Measurements from ENCODE around the gene ADARB2. TPM values are rescaled to one million over a fixed set of nuclear protein-coding genes. Genes with fewer than 3 reads are reported as not detected.

ADARB2 gene
- total and polyA plus RNA-seq, 2 donors (not counting 1 experiment from before 2014, with no cell fraction given) = not detected

- TF ChIP-seq EZH2 (IDR thresholded peaks at IDR 0.05; ENCODE audit: low read length, missing control alignments) = no peak
- TF ChIP-seq, protein P1, sequence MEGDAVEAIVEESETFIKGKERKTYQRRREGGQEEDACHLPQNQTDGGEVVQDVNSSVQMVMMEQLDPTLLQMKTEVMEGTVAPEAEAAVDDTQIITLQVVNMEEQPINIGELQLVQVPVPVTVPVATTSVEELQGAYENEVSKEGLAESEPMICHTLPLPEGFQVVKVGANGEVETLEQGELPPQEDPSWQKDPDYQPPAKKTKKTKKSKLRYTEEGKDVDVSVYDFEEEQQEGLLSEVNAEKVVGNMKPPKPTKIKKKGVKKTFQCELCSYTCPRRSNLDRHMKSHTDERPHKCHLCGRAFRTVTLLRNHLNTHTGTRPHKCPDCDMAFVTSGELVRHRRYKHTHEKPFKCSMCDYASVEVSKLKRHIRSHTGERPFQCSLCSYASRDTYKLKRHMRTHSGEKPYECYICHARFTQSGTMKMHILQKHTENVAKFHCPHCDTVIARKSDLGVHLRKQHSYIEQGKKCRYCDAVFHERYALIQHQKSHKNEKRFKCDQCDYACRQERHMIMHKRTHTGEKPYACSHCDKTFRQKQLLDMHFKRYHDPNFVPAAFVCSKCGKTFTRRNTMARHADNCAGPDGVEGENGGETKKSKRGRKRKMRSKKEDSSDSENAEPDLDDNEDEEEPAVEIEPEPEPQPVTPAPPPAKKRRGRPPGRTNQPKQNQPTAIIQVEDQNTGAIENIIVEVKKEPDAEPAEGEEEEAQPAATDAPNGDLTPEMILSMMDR (conservative IDR thresholded peaks at IDR 0.05 in 1 of 2, IDR thresholded peaks at IDR 0.05 in 1 of 2; ENCODE audit: low read depth in 1 of 2, low read length in 2 of 2) = no peak
- Histone ChIP-seq H3K36me3 (ENCODE audit: control insufficient read depth, insufficient read depth, low read length) (no peaks in the 10 kb centered on the region), H3K4me1 (ENCODE audit: control insufficient read depth, extremely low read depth, insufficient read depth, low read length) (no peaks in the 10 kb centered on the region), H3K27ac (ENCODE audit: insufficient read depth, low read length) (no peak overlapping the region), H2AFZ (ENCODE audit: low read length) (no peak overlapping the region), H3K9ac (ENCODE audit: insufficient read depth, low read length) (no peak overlapping the region), H4K20me1 (ENCODE audit: control insufficient read depth, extremely low read depth, insufficient read depth, low read length) (no peaks in the 10 kb centered on the region), H3K4me3 (replicated peaks in 1 of 4; ENCODE audit: control extremely low read depth in 1 of 4, insufficient read depth in 1 of 4, low read depth in 3 of 4, low read length in 4 of 4) (no peak overlapping the region), H3K79me2 (ENCODE audit: control insufficient read depth, insufficient read depth, low read length) (no peaks in the 10 kb centered on the region), H3K9me3 (ENCODE audit: control insufficient read depth, insufficient read depth, low read depth, low read length) (no peaks in the 10 kb centered on the region), H3K4me2 (ENCODE audit: extremely low read depth, insufficient read depth, low read length) (no peak overlapping the region), H3K27me3 (ENCODE audit: control insufficient read depth, insufficient read depth, low read length) (no peaks in the 10 kb centered on the region)
- no peak for DNase-seq (ENCODE audit: low read depth in 2 of 2)
These were observed 583.4 kb downstream of the ADARB2 start for GRCh38 chr10:1153805-1154351.

DNA sequence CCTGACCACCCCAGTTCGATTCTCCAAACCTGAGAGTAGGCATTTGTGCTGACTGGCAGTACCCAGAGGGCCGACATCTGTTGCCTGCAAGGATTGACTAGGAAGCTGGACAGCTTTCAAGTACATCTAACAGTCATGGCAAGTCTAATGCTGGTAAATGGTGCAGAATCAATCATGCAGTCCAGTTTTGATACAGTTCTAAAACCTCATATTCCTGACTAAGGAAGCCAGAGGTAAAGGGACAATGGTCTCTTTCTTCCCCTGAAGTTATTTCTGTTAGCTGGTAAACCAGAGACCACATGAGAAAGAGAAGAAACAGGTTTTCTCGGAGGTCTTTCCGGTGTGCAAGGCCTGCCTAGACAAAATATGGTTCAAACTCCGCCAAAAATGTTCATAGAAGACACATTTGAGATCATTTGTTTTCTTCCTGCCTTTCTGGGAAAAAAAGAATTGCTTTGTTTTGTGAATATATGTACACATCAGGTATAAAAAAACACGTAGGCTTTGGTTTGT is 584.0 kb downstream of the ADARB2 start:
- Histone ChIP-seq H3K4me2 (ENCODE audit: extremely low read depth, insufficient read depth, low read length) (no peak overlapping the region), H3K79me2 (ENCODE audit: control insufficient read depth, insufficient read depth, low read length) (no peaks in the 10 kb centered on the region), H3K27me3 (ENCODE audit: control insufficient read depth, insufficient read depth, low read length) (no peaks in the 10 kb centered on the region), H4K20me1 (ENCODE audit: control insufficient read depth, extremely low read depth, insufficient read depth, low read length) (no peaks in the 10 kb centered on the region), H3K4me3 (replicated peaks in 1 of 4; ENCODE audit: control extremely low read depth in 1 of 4, insufficient read depth in 1 of 4, low read depth in 3 of 4, low read length in 4 of 4) (no peak overlapping the region), H2AFZ (ENCODE audit: low read length) (no peak overlapping the region), H3K4me1 (ENCODE audit: control insufficient read depth, extremely low read depth, insufficient read depth, low read length) (no peaks in the 10 kb centered on the region), H3K9me3 (ENCODE audit: control insufficient read depth, insufficient read depth, low read depth, low read length) (no peaks in the 10 kb centered on the region), H3K9ac (ENCODE audit: insufficient read depth, low read length) (no peak overlapping the region), H3K36me3 (ENCODE audit: control insufficient read depth, insufficient read depth, low read length) (no peaks in the 10 kb centered on the region), H3K27ac (ENCODE audit: insufficient read depth, low read length) (no peak overlapping the region)
- no peak for DNase-seq (ENCODE audit: low read depth in 2 of 2)
- no peak for TF ChIP-seq EZH2 (IDR thresholded peaks at IDR 0.05; ENCODE audit: low read length, missing control alignments)
- TF ChIP-seq, protein P1 (conservative IDR thresholded peaks at IDR 0.05 in 1 of 2, IDR thresholded peaks at IDR 0.05 in 1 of 2; ENCODE audit: low read depth in 1 of 2, low read length in 2 of 2) = no peak

- H3K27ac ChIP-seq (ENCODE audit: insufficient read depth, low read length) = no peak overlapping the region
- H3K9me3 ChIP-seq (ENCODE audit: control insufficient read depth, insufficient read depth, low read depth, low read length) = no peaks in the 10 kb centered on the region
- no peak overlapping the region for H3K9ac ChIP-seq (ENCODE audit: insufficient read depth, low read length)
- H3K79me2 ChIP-seq (ENCODE audit: control insufficient read depth, insufficient read depth, low read length) = no peaks in the 10 kb centered on the region
- H3K4me2 ChIP-seq (ENCODE audit: extremely low read depth, insufficient read depth, low read length) = no peak overlapping the region
- H3K4me3 ChIP-seq (replicated peaks in 1 of 4; ENCODE audit: control extremely low read depth in 1 of 4, insufficient read depth in 1 of 4, low read depth in 3 of 4, low read length in 4 of 4) = no peak overlapping the region
- no peaks in the 10 kb centered on the region for H4K20me1 ChIP-seq (ENCODE audit: control insufficient read depth, extremely low read depth, insufficient read depth, low read length)
- TF ChIP-seq, protein P1 (conservative IDR thresholded peaks at IDR 0.05 in 1 of 2, IDR thresholded peaks at IDR 0.05 in 1 of 2; ENCODE audit: low read depth in 1 of 2, low read length in 2 of 2) = no peak
- no peaks in the 10 kb centered on the region for H3K27me3 ChIP-seq (ENCODE audit: control insufficient read depth, insufficient read depth, low read length)
- DNase-seq (ENCODE audit: low read depth in 2 of 2) = no peak
- H2AFZ ChIP-seq (ENCODE audit: low read length) = no peak overlapping the region
- no peaks in the 10 kb centered on the region for H3K36me3 ChIP-seq (ENCODE audit: control insufficient read depth, insufficient read depth, low read length)
- no peaks in the 10 kb centered on the region for H3K4me1 ChIP-seq (ENCODE audit: control insufficient read depth, extremely low read depth, insufficient read depth, low read length)
These were observed 584.7 kb downstream of the ADARB2 start for GRCh38 chr10:1152386-1153250.
